Measurements from ENCODE around the gene TSPAN5. TPM values are rescaled to one million over a fixed set of nuclear protein-coding genes. Genes with fewer than 3 reads are reported as not detected.

TSPAN5 gene
- total and polyA plus RNA-seq, 2 of the 4 experiments (the other 2 are of a cell fraction): 64.8 to 79.6 TPM

GRCh38 chr4:98646422-98646821, 12.0 kb downstream of the TSPAN5 start:
- H4K20me1 ChIP-seq (ENCODE audit: insufficient read depth, low read length): peaks cover 18% of the 10 kb centered on the region; the same call in 1 of the 2 replicates
- TF ChIP-seq RAD21 (IDR thresholded peaks at IDR 0.05; ENCODE audit: low read length): no peak
- TF ChIP-seq RFX5 (IDR thresholded peaks at IDR 0.05; ENCODE audit: low read depth, low read length): no peak
- no peak overlapping the region for H3K4me2 ChIP-seq (ENCODE audit: low read depth, low read length)
- no peak overlapping the region for H2BK120ac ChIP-seq (ENCODE audit: low read depth, low read length)
- ATAC-seq (ENCODE audit: low read depth): no peak
- no peak overlapping the region for H3K14ac ChIP-seq (replicated peaks; ENCODE audit: low read depth, low read length)
- no peak overlapping the region for H2AK9ac ChIP-seq (replicated peaks; ENCODE audit: low read depth, low read length, poor library complexity)
- H3K9ac ChIP-seq (ENCODE audit: low read depth, low read length): no peak overlapping the region
- H3K4me3 ChIP-seq (ENCODE audit: insufficient read depth, low read depth, low read length): no peak overlapping the region
- H4K5ac ChIP-seq (ENCODE audit: low read depth, low read length): no peak overlapping the region
- no peak overlapping the region for H2BK5ac ChIP-seq (ENCODE audit: low read depth, low read length, poor library complexity, severe bottlenecking)
- H2BK15ac ChIP-seq (ENCODE audit: low read depth, low read length): no peak overlapping the region
- H2BK20ac ChIP-seq (ENCODE audit: low read depth, low read length): no peak overlapping the region
- DNase-seq: no peak
- H2AK5ac ChIP-seq (ENCODE audit: low read depth, low read length): no peak overlapping the region
- H4K8ac ChIP-seq (ENCODE audit: low read depth in 2 of 2, low read length in 2 of 2): no peak overlapping the region
- no peak overlapping the region for H3K18ac ChIP-seq (ENCODE audit: low read depth, low read length)
- H3K4me1 ChIP-seq (ENCODE audit: control insufficient read depth, insufficient read depth, low read length): peaks cover 17% of the 10 kb centered on the region
- dilution Hi-C loops (cut with HindIII; ENCODE audit: low sequenced_read_pairs, unreplicated experiment): no loop called here
- WGBS, 2 experiments (ENCODE audit: extremely low coverage in 2 of 2, insufficient read length in 1 of 2): no CpG with 5 or more reads among the region's 3 CpGs
- peaks cover 27 to 80% of the 10 kb centered on the region in 2 experiments for H3K79me1 ChIP-seq (ENCODE audit: low read depth in 1 of 2, low read length in 2 of 2)
- no peak overlapping the region for H3K27ac ChIP-seq (ENCODE audit: insufficient read depth, low read length)
- H3K56ac ChIP-seq (ENCODE audit: extremely low read depth, insufficient read depth, low read length): no peak overlapping the region
- CTCF ChIA-PET: no interaction called here
- intact Hi-C loops (cut with micrococcal nuclease): no loop called here
- H3K9me3 ChIP-seq (ENCODE audit: control insufficient read depth, insufficient read depth, low read length): peaks cover 2% of the 10 kb centered on the region; the same call in 1 of the 2 replicates
- no TSS peak for BruUV-seq (replicated peaks)
- no peak overlapping the region for H4K91ac ChIP-seq (ENCODE audit: insufficient read depth, low read depth, low read length)
- peaks cover 12% of the 10 kb centered on the region for H3K9me1 ChIP-seq (ENCODE audit: insufficient read depth, low read length)
- H3K36me3 ChIP-seq (ENCODE audit: control insufficient read depth, insufficient read depth, low read length): peaks cover 4% of the 10 kb centered on the region; the same call in 1 of the 2 replicates
- no peak overlapping the region for H3K4ac ChIP-seq (ENCODE audit: low read depth, low read length)
- no peaks in the 10 kb centered on the region for H3K27me3 ChIP-seq (ENCODE audit: control insufficient read depth, insufficient read depth, low read length)
- in situ Hi-C loops (cut with MboI; ENCODE audit: low sequenced_read_pairs): no loop called here
- POLR2A ChIA-PET (ENCODE audit: unreplicated experiment): no interaction called here
- no peak overlapping the region for H3K23ac ChIP-seq (ENCODE audit: low read depth, low read length)
- no peak overlapping the region for H2AFZ ChIP-seq (replicated peaks; ENCODE audit: low read length, poor library complexity)

Data from IMR-90 (cell line).